ENCODE results near the gene PRDX2.
A peak's percentile ranks its signal among the peaks of the same experiment; 100 is the strongest.

- TF ChIP-seq POLR2A (IDR thresholded peaks at IDR 0.05; ENCODE audit: low read length) (peak; percentile 94), GATA1 (IDR thresholded peaks at IDR 0.05; ENCODE audit: low read depth, low read length) (peak; percentile 92)
Measured at GRCh38 chr19:12784394-12784870, 17.2 kb downstream of the PRDX2 start.
